T47D (cell line): ENCODE data around the gene PMPCA.

ENCODE experiments used
- DNase-seq, 2 experiments: peaks; one replicate each; pipeline versions ENCODE4 v3.0.0 to v3.0.0-alpha.2; 2011 to 2012; ENCODE audit warnings: low read depth in 1 of 2, low spot score in 1 of 2
- JUND ChIP-seq: IDR thresholded peaks from 2 replicates; pipeline ENCODE4 v1.6.1; 2012; ENCODE audit warnings: low read depth
- in situ Hi-C: cut with HindIII; loops from 2 replicates; pipeline ENCODE4 v1.10.0; 2016; ENCODE audit warnings: low sequenced_read_pairs, low pct_unique_long_range_greater_than_20kb

The PMPCA gene, protein sequence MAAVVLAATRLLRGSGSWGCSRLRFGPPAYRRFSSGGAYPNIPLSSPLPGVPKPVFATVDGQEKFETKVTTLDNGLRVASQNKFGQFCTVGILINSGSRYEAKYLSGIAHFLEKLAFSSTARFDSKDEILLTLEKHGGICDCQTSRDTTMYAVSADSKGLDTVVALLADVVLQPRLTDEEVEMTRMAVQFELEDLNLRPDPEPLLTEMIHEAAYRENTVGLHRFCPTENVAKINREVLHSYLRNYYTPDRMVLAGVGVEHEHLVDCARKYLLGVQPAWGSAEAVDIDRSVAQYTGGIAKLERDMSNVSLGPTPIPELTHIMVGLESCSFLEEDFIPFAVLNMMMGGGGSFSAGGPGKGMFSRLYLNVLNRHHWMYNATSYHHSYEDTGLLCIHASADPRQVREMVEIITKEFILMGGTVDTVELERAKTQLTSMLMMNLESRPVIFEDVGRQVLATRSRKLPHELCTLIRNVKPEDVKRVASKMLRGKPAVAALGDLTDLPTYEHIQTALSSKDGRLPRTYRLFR

DNA sequence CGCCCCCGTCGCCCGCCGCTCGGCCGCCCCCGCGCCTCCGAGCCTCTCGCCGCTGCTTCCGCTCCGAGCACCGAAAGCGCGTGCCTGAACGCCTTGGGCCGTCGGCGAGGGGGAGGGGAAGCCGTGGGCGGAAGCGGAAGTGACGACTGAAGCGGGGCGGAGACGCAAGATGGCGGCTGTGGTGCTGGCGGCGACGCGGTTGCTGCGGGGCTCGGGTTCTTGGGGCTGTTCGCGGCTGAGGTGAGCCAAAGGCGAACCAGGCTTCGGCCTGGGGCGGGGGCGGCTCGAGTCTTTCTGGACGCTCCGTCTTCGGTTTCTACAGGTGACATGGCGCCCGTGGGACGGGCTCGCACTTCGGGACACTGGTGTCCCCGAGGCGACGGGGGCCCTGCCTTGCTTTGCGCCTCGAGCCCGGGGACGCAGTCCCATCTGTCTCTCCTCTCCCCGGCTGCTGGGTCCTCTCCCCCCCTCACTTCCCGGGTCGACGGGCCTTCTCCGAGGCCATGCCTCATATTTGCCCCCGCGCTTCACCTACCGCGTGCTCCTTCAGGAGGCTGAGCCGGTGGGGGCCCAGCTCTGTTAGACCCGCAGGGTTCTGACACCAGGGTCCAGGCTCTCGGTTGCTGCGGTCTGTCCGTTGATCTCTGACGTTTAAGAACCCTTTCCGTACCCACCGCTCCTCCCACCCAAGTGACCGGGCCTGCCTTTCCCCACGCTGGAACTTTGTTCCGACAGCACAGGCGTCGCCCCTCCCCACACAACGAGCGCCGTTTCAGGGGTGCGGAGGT, at the start of gene PMPCA, which contains the start of gene ENTR1:
Gene PMPCA (plus strand): TSS at position 159 of the 788 bp plus-strand sequence. CDS start 11 bp downstream, at position 170.
Gene ENTR1 (minus strand): TSS at position 115 of the 788 bp plus-strand sequence. CDS start 217 bp downstream, outside the sequence.
- peak; percentile 94 to 98 for DNase-seq
- in situ Hi-C loops = no loop called here
- TF ChIP-seq JUND = no peak

GRCh38 chr9:136361047-136361753, 49.3 kb upstream of the PMPCA start:
- no peak for TF ChIP-seq JUND
- in situ Hi-C loops = no loop called here
- DNase-seq = no peak

GRCh38 chr9:136361754-136362449, 48.6 kb upstream of the PMPCA start:
- in situ Hi-C loops = no loop called here
- no peak for DNase-seq

DNA sequence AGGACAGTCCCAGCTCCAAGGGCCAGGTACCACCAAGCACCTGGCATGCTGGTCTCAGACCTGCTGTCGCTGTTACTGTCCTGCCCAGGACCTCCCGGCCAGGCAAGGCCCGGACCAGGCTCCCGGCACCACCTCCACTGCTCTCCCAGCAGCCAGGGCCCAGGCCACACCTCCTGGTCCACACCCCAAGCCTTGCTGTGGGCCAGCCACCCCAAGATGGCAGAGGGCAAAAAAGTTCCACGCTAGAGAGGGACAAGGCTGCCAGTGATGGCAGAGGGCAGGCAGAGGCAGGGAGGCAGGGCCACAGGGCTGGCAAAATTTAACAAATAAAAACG, 48.0 kb upstream of the PMPCA start:
- in situ Hi-C loops = no loop called here

More at GRCh38 chr9:136361754-136362449, 48.6 kb upstream of the PMPCA start:
- no peak for TF ChIP-seq JUND

GRCh38 chr9:136363106-136363948, 47.1 kb upstream of the PMPCA start, which contains the start of gene DNLZ:
Gene DNLZ (minus strand): TSS chr9:136363744. CDS start chr9:136363714, 30 bp downstream.
- TF ChIP-seq JUND = no peak
- in situ Hi-C loops = no loop called here
- peak; percentile 98 to 99 for DNase-seq

More for the DNA sequence above, 48.0 kb upstream of the PMPCA start:
- TF ChIP-seq JUND = no peak
- no peak for DNase-seq

- DNase-seq = no peak
- in situ Hi-C loops = no loop called here
- TF ChIP-seq JUND = no peak
Measured at GRCh38 chr9:136363949-136364748, 46.3 kb upstream of the PMPCA start.

DNA sequence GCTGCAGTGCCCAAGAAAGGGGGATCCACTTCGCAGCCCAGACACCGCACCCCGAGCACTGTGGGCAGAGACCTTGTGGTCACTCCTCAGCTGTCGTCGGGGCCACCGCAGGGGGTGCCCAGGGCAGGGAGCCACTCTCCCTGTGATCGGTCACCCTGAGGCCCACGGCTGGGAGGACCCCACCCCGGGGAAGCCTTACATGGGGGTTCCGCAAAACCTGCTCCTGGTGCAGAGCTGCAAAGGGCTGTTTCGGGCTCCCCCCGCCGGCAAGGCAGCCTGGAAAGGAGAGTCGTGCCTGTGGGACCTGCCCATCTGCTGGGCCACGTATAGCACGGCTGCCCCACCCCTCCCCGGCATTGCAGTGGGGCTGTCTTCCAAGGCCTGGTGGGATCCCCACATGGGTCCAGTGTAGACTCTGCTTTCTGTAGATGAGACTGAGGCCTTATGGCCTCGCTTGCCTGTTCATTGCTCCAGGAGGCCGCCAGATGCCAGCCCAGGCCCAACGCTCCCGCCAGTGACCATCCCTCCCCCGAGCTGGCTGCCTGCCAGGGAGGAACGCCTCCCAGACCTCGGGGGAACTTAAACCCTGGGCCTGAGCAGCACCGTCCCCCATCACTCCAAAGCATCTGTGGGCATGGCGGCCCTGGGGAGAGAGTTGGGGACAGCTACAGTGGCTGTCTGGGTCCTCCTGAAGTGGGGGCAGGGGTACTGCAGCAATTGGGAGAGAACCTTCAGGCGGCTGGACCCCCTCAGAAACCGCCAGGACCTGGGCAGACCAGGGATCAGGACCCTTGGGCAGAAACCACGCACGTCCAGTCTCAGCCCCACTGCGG, 45.3 kb upstream of the PMPCA start:
- TF ChIP-seq JUND = no peak
- no peak for DNase-seq
- in situ Hi-C loops = no loop called here

DNA sequence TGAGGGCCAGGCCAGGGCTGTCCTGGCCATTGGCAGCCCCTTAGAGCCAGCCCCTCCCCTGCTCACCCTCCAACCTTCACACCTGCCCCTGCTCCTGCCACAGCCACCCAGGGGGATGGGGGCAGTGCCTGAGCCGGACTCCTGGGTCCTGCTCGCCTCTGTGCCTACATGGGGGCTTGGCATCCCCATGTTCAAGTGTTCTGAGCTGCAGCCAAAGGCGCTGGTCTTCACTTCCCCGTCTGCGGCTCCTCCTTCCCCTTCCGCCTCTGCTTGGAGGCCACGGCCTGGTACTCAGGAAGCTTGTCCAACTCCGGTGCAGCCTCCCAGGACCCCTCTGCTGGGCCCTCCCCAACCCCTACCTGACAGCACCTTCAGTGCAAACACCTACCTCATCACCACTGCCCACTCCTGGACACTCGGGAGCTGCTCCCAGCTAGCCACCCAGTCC, 44.7 kb upstream of the PMPCA start:
- no peak for TF ChIP-seq JUND
- DNase-seq = no peak
- in situ Hi-C loops = no loop called here

- no peak for DNase-seq
- in situ Hi-C loops = no loop called here
- TF ChIP-seq JUND = no peak
Measured at GRCh38 chr9:136366826-136367225, 43.6 kb upstream of the PMPCA start.
